Body of pancreas (tissue), 4 donors: ENCODE results near the gene NOSTRIN.

Experiments
- CTCF ChIP-seq, 7 experiments: fragments of 450-650 bp in 4 of 7; fragments of 200-600 bp in 3 of 7; sonication (generic) in 3 of 7; IDR thresholded peaks; one replicate each; pipeline ENCODE4 v1.5.1; 2016 to 2019; ENCODE audit warnings: antibody characterized with exemption in 7 of 7
- POLR2A ChIP-seq, 3 donors: fragments of 450-650 bp; IDR thresholded peaks; one replicate each; pipeline ENCODE4 v1.6.1; 2016; ENCODE audit warnings: antibody characterized with exemption in 3 of 3, mild to moderate bottlenecking in 2 of 3

GRCh38 chr2:168830958-168831357 lies 28.5 kb downstream of the NOSTRIN start:
- no peak for TF ChIP-seq CTCF (IDR thresholded peaks at IDR 0.05)
- no peak for TF ChIP-seq POLR2A (IDR thresholded peaks at IDR 0.05)
